Liver (tissue), 9 donors: Measurements from ENCODE around the gene F12. TPM values are rescaled to one million over a fixed set of nuclear protein-coding genes. Genes with fewer than 3 reads are reported as not detected.

Experiments
- DNase-seq: peaks from one replicate; pipeline ENCODE4 v3.0.0-alpha.2; 2017; ENCODE audit warnings: low spot score
- H3K27ac ChIP-seq, 2 donors: one replicate each; pipeline ENCODE4 v1.7.0; 2013; ENCODE audit warnings: inconsistent platforms in 2 of 2, low read length in 2 of 2, control low read depth in 1 of 2, low read depth in 1 of 2, mild to moderate bottlenecking in 1 of 2
- H3K27me3 ChIP-seq, 4 donors: one replicate each; pipeline versions ENCODE4 v1.6.1 to v1.7.0; 2013; ENCODE audit warnings: low read length in 3 of 4, inconsistent platforms in 1 of 4, mild to moderate bottlenecking in 1 of 4, moderate library complexity in 1 of 4; ENCODE audit not compliant: control insufficient read depth in 4 of 4, insufficient read depth in 4 of 4
- H3K36me3 ChIP-seq, 4 donors: one replicate each; pipeline versions ENCODE4 v1.6.1 to v1.7.0; 2013; ENCODE audit warnings: low read length in 3 of 4, mild to moderate bottlenecking in 3 of 4, low read depth in 1 of 4, moderate library complexity in 1 of 4; ENCODE audit not compliant: control insufficient read depth in 4 of 4, insufficient read depth in 3 of 4
- H3K4me1 ChIP-seq, 4 donors: one replicate each; pipeline versions ENCODE4 v1.6.1 to v1.7.0; 2013; ENCODE audit warnings: low read length in 3 of 4, mild to moderate bottlenecking in 3 of 4, moderate library complexity in 1 of 4; ENCODE audit not compliant: control insufficient read depth in 4 of 4, insufficient read depth in 4 of 4
- H3K4me3 ChIP-seq, 3 donors: one replicate each; pipeline versions ENCODE4 v1.6.1 to v1.7.0; 2013; ENCODE audit warnings: low read length in 3 of 3, control low read depth in 1 of 3, low read depth in 1 of 3, mild to moderate bottlenecking in 1 of 3
- H3K9ac ChIP-seq, 2 donors: one replicate each; pipeline ENCODE4 v1.7.0; 2013; ENCODE audit warnings: low read length in 2 of 2, mild to moderate bottlenecking in 2 of 2, moderate library complexity in 2 of 2, control low read depth in 1 of 2, low read depth in 1 of 2
- H3K9me3 ChIP-seq, 4 donors: one replicate each; pipeline versions ENCODE4 v1.6.1 to v1.7.0; 2013; ENCODE audit warnings: low read length in 3 of 4; ENCODE audit not compliant: control insufficient read depth in 4 of 4
- EGR1 ChIP-seq, 2 donors: IDR thresholded peaks; 2 replicates each; pipeline ENCODE4 v1.6.1; 2016 to 2018; ENCODE audit warnings: antibody characterized with exemption in 2 of 2, low read depth in 2 of 2
- FOXA2 ChIP-seq: IDR thresholded peaks from 2 replicates; pipeline ENCODE4 v1.6.1; 2016; ENCODE audit warnings: antibody characterized with exemption
- GABPA ChIP-seq, 2 donors: IDR thresholded peaks in 1 of 2; conservative IDR thresholded peaks in 1 of 2; 2 replicates each; pipeline ENCODE4 v1.6.1; 2016; ENCODE audit warnings: antibody characterized with exemption in 2 of 2, mild to moderate bottlenecking in 1 of 2, moderate library complexity in 1 of 2
- HNF4A ChIP-seq, 2 donors: conservative IDR thresholded peaks; 2 replicates each; pipeline ENCODE4 v1.6.1; 2016; ENCODE audit warnings: antibody characterized with exemption in 2 of 2, mild to moderate bottlenecking in 2 of 2
- HNF4G ChIP-seq: IDR thresholded peaks from 2 replicates; pipeline ENCODE4 v1.6.1; 2016; ENCODE audit warnings: antibody characterized with exemption
- JUND ChIP-seq, 2 donors: IDR thresholded peaks; 2 replicates each; pipeline ENCODE4 v1.6.1; 2016; ENCODE audit warnings: antibody characterized with exemption in 2 of 2
- REST ChIP-seq: IDR thresholded peaks from 2 replicates; pipeline ENCODE4 v1.6.1; 2016; ENCODE audit warnings: antibody characterized with exemption, mild to moderate bottlenecking
- TAF1 ChIP-seq: conservative IDR thresholded peaks from 2 replicates; pipeline ENCODE4 v1.6.1; 2016; ENCODE audit warnings: antibody characterized with exemption, mild to moderate bottlenecking
- ZBTB33 ChIP-seq: IDR thresholded peaks from 2 replicates; pipeline ENCODE4 v1.6.1; 2016; ENCODE audit warnings: antibody characterized with exemption
- WGBS: extraction: QIAGEN DNeasy Blood & Tissue Kit; methylation state at CpG from one replicate; pipeline ENCODE4 v1.1.7; 2013; 5-methylcytosine and 5-hydroxymethylcytosine counted together
- polyA plus RNA-seq, 2 donors: library from polyadenylated mRNA; stranded (reverse) in 1 of 2; unstranded in 1 of 2; fragments of 200-250 nt in 1 of 2; fragments of >200 nt in 1 of 2; fragmentation: Nextera tagmentation in 1 of 2; extraction: Ambion mirVana in 1 of 2; gene quantifications; one replicate each; pipeline versions ENCODE4 v1.2.1 to v1.2.3, GENCODE V29; 2013 to 2015
- total RNA-seq, 2 donors: library from RNA; depleted of rRNA; stranded (reverse); fragments of >200 nt; gene quantifications; one replicate each; pipeline ENCODE4 v1.2.3, GENCODE V29; 2014
- TF ChIP-seq, protein P1 (sequence below): fragments of 150-350 bp; IDR thresholded peaks from 2 replicates; pipeline ENCODE4 v1.5.1; 2017; ENCODE audit warnings: improper control_type of control experiment, low read depth, low read length; ENCODE audit not compliant: missing input control
- TF ChIP-seq, protein P2 (sequence below): IDR thresholded peaks from 2 replicates; pipeline ENCODE4 v1.6.1; 2016; ENCODE audit warnings: antibody characterized with exemption
- donor health status: healthy.
- donor health status: healthy.
- donor health status: healthy.
- donor health status: healthy.
- donor health status: healthy.

F12 gene
- total and polyA plus RNA-seq, 4 donors = 27.7 to 328 (median 275) TPM

GRCh38 chr5:177445052-177445916 lies 35.9 kb upstream of the F12 start:
- TF ChIP-seq, protein P1, sequence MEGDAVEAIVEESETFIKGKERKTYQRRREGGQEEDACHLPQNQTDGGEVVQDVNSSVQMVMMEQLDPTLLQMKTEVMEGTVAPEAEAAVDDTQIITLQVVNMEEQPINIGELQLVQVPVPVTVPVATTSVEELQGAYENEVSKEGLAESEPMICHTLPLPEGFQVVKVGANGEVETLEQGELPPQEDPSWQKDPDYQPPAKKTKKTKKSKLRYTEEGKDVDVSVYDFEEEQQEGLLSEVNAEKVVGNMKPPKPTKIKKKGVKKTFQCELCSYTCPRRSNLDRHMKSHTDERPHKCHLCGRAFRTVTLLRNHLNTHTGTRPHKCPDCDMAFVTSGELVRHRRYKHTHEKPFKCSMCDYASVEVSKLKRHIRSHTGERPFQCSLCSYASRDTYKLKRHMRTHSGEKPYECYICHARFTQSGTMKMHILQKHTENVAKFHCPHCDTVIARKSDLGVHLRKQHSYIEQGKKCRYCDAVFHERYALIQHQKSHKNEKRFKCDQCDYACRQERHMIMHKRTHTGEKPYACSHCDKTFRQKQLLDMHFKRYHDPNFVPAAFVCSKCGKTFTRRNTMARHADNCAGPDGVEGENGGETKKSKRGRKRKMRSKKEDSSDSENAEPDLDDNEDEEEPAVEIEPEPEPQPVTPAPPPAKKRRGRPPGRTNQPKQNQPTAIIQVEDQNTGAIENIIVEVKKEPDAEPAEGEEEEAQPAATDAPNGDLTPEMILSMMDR = no peak
- TF ChIP-seq TAF1 (no peak), HNF4G (no peak), ZBTB33 (no peak), REST (no peak), HNF4A (conservative IDR thresholded peaks at IDR 0.05) (no peak), GABPA (IDR thresholded peaks at IDR 0.05 in 1 of 2, conservative IDR thresholded peaks at IDR 0.05 in 1 of 2) (no peak), FOXA2 (no peak), JUND (IDR thresholded peaks at IDR 0.05) (no peak), EGR1 (IDR thresholded peaks at IDR 0.05; ENCODE audit: low read depth in 2 of 2) (no peak)
- TF ChIP-seq, protein P2, sequence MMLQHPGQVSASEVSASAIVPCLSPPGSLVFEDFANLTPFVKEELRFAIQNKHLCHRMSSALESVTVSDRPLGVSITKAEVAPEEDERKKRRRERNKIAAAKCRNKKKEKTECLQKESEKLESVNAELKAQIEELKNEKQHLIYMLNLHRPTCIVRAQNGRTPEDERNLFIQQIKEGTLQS = no peak
- WGBS = 56% methylated on average over 10 of the region's 10 CpGs
- H3K9ac ChIP-seq = no peak overlapping the region

More at GRCh38 chr5:177445052-177445916, 35.9 kb upstream of the F12 start:
- Histone ChIP-seq H3K27ac (no peak overlapping the region), H3K4me3 (no peak overlapping the region), H3K9me3 (no peaks in the 10 kb centered on the region), H3K36me3 (peaks cover 0 to 6% (median under 1%) of the 10 kb centered on the region in 4 donors), H3K27me3 (no peaks in the 10 kb centered on the region), H3K4me1 (peaks cover 5 to 18% (median 9%) of the 10 kb centered on the region in 4 donors)
- no peak for DNase-seq
